Memory B cell (primary cell): ENCODE data around the gene PET100.
"Not testable (repeated sequence)": the region's sequence is repeated elsewhere in the genome, so short reads cannot be mapped to it uniquely, and the experiment has no call there.

ENCODE experiments used
- ATAC-seq: fragments of 150-1000 bp; cut with Tn5 transposase; 2 replicates; pipeline ENCODE4 v1.10.0; 2021; ENCODE audit warnings: low read depth, mild to moderate bottlenecking, moderate library complexity
- DNase-seq, 2 donors: peaks; one replicate each; pipeline ENCODE4 v3.0.0; 2022; ENCODE audit warnings: low spot score in 2 of 2
- H3K27ac Mint-ChIP-seq: one replicate; pipeline ENCODE4 v1.8.0; 2022; ENCODE audit warnings: mild to moderate bottlenecking, moderate library complexity, mixed read lengths
- H3K27me3 Mint-ChIP-seq: one replicate; pipeline ENCODE4 v1.8.0; 2022; ENCODE audit warnings: mixed read lengths
- H3K36me3 Mint-ChIP-seq: one replicate; pipeline ENCODE4 v1.8.0; 2022; ENCODE audit warnings: mild to moderate bottlenecking, mixed read lengths
- H3K4me1 Mint-ChIP-seq: one replicate; pipeline ENCODE4 v1.8.0; 2022; ENCODE audit warnings: mixed read lengths
- H3K4me3 Mint-ChIP-seq: one replicate; pipeline ENCODE4 v1.8.0; 2022; ENCODE audit warnings: mild to moderate bottlenecking, moderate library complexity, mixed read lengths
- H3K9me3 Mint-ChIP-seq: one replicate; pipeline ENCODE4 v1.8.0; 2022; ENCODE audit warnings: mixed read lengths

PET100 gene

GRCh38 chr19:7635670-7636069 is 6.1 kb downstream of the PET100 start:
- no peaks in the 10 kb centered on the region for H3K27me3 Mint-ChIP-seq
- ATAC-seq (no peak), DNase-seq (no peak)
- H3K9me3 Mint-ChIP-seq: peaks cover 1% of the 10 kb centered on the region
- peak overlapping the region; percentile 46 for H3K4me3 Mint-ChIP-seq
- H3K4me1 Mint-ChIP-seq: peaks cover 26% of the 10 kb centered on the region
- H3K36me3 Mint-ChIP-seq: peaks cover 16% of the 10 kb centered on the region
- no peak overlapping the region for H3K27ac Mint-ChIP-seq

GRCh38 chr19:7636317-7636690 is 6.7 kb downstream of the PET100 start:
- H3K4me3 Mint-ChIP-seq: peak overlapping the region; percentile 91
- H3K27me3 Mint-ChIP-seq: no peaks in the 10 kb centered on the region
- H3K9me3 Mint-ChIP-seq: peaks cover 1% of the 10 kb centered on the region
- peaks cover 16% of the 10 kb centered on the region for H3K36me3 Mint-ChIP-seq
- DNase-seq (no peak), ATAC-seq (no peak)
- H3K27ac Mint-ChIP-seq: peak overlapping the region; percentile 97
- peaks cover 26% of the 10 kb centered on the region for H3K4me1 Mint-ChIP-seq

GRCh38 chr19:7636691-7637373 is 7.2 kb downstream of the PET100 start, which contains the start of gene STXBP2:
Gene STXBP2, plus strand, starts transcription at chr19:7637110. Its CDS starts 40 bp downstream, at chr19:7637150.
- DNase-seq: peak; percentile 93
- Mint-ChIP-seq H3K9me3 (peaks cover 1% of the 10 kb centered on the region), H3K36me3 (peaks cover 16% of the 10 kb centered on the region), H3K4me3 (peak within 1 kb of the TSS; percentile 91), H3K27me3 (no peaks in the 10 kb centered on the region), H3K27ac (peak within 1 kb of the TSS; percentile 97), H3K4me1 (peaks cover 26% of the 10 kb centered on the region)
- peak; percentile 97 for ATAC-seq

GRCh38 chr19:7637374-7638256 is 8.0 kb downstream of the PET100 start:
- ATAC-seq (peak; percentile 16), DNase-seq (no peak)
- H3K36me3 Mint-ChIP-seq: peaks cover 14% of the 10 kb centered on the region
- H3K27ac Mint-ChIP-seq: peak overlapping the region; percentile 97
- peaks cover 26% of the 10 kb centered on the region for H3K4me1 Mint-ChIP-seq
- H3K27me3 Mint-ChIP-seq: no peaks in the 10 kb centered on the region
- H3K9me3 Mint-ChIP-seq: peaks cover 1% of the 10 kb centered on the region
- peak overlapping the region; percentile 91 for H3K4me3 Mint-ChIP-seq

GRCh38 chr19:7638802-7639465 is 9.3 kb downstream of the PET100 start:
- peak overlapping the region; percentile 32 for H3K4me3 Mint-ChIP-seq
- no peak overlapping the region for H3K27ac Mint-ChIP-seq
- no peaks in the 10 kb centered on the region for H3K27me3 Mint-ChIP-seq
- ATAC-seq: no peak
- H3K4me1 Mint-ChIP-seq: peaks cover 29% of the 10 kb centered on the region
- peaks cover 11% of the 10 kb centered on the region for H3K36me3 Mint-ChIP-seq
- DNase-seq: no peak
- peaks cover 1% of the 10 kb centered on the region for H3K9me3 Mint-ChIP-seq

- H3K36me3 Mint-ChIP-seq: peaks cover 12% of the 10 kb centered on the region
- H3K9me3 Mint-ChIP-seq: peaks cover 1% of the 10 kb centered on the region
- no peak overlapping the region for H3K4me3 Mint-ChIP-seq
- ATAC-seq (no peak), DNase-seq (no peak)
- no peaks in the 10 kb centered on the region for H3K27me3 Mint-ChIP-seq
- H3K4me1 Mint-ChIP-seq: peaks cover 26% of the 10 kb centered on the region
- no peak overlapping the region for H3K27ac Mint-ChIP-seq
Observed at GRCh38 chr19:7639863-7640348, 10.3 kb downstream of the PET100 start.

- Mint-ChIP-seq H3K36me3 (peaks cover 15% of the 10 kb centered on the region), H3K27ac (no peak overlapping the region), H3K4me3 (no peak overlapping the region), H3K9me3 (peaks cover 1% of the 10 kb centered on the region), H3K4me1 (peaks cover 27% of the 10 kb centered on the region), H3K27me3 (no peaks in the 10 kb centered on the region)
- ATAC-seq: no peak
- no peak for DNase-seq
Observed at GRCh38 chr19:7640803-7641202, 11.2 kb downstream of the PET100 start.

GRCh38 chr19:7641290-7642276 is 12.0 kb downstream of the PET100 start:
- peaks cover 1% of the 10 kb centered on the region for H3K9me3 Mint-ChIP-seq
- ATAC-seq (no peak), DNase-seq (no peak)
- H3K4me3 Mint-ChIP-seq: no peak overlapping the region
- no peaks in the 10 kb centered on the region for H3K27me3 Mint-ChIP-seq
- H3K4me1 Mint-ChIP-seq: peaks cover 25% of the 10 kb centered on the region
- peaks cover 18% of the 10 kb centered on the region for H3K36me3 Mint-ChIP-seq
- no peak overlapping the region for H3K27ac Mint-ChIP-seq

GRCh38 chr19:7642295-7643030 is 12.9 kb downstream of the PET100 start:
- H3K36me3 Mint-ChIP-seq: peaks cover 18% of the 10 kb centered on the region
- H3K9me3 Mint-ChIP-seq: peaks cover 1% of the 10 kb centered on the region
- H3K27ac Mint-ChIP-seq: no peak overlapping the region
- peaks cover 21% of the 10 kb centered on the region for H3K4me1 Mint-ChIP-seq
- ATAC-seq (no peak), DNase-seq (no peak)
- no peaks in the 10 kb centered on the region for H3K27me3 Mint-ChIP-seq
- no peak overlapping the region for H3K4me3 Mint-ChIP-seq

- H3K36me3 Mint-ChIP-seq: peaks cover 20% of the 10 kb centered on the region
- H3K9me3 Mint-ChIP-seq: peaks cover 1% of the 10 kb centered on the region
- DNase-seq (no peak), ATAC-seq (no peak)
- H3K4me3 Mint-ChIP-seq: no peak overlapping the region
- H3K4me1 Mint-ChIP-seq: peaks cover 21% of the 10 kb centered on the region
- no peak overlapping the region for H3K27ac Mint-ChIP-seq
- H3K27me3 Mint-ChIP-seq: no peaks in the 10 kb centered on the region
Observed at GRCh38 chr19:7643031-7643415, 13.4 kb downstream of the PET100 start.

- H3K4me1 Mint-ChIP-seq: peaks cover 19% of the 10 kb centered on the region
- not testable (repeated sequence) for H3K9me3 Mint-ChIP-seq, DNase-seq, H3K27ac Mint-ChIP-seq, ATAC-seq, H3K4me3 Mint-ChIP-seq, H3K27me3 Mint-ChIP-seq
- peaks cover 20% of the 10 kb centered on the region for H3K36me3 Mint-ChIP-seq
Observed at GRCh38 chr19:7643629-7644549, 14.3 kb downstream of the PET100 start.

GRCh38 chr19:7644550-7644877 is 14.9 kb downstream of the PET100 start:
- Mint-ChIP-seq H3K4me3 (no peak overlapping the region), H3K27me3 (no peaks in the 10 kb centered on the region), H3K27ac (no peak overlapping the region), H3K4me1 (peaks cover 17% of the 10 kb centered on the region), H3K36me3 (peaks cover 20% of the 10 kb centered on the region), H3K9me3 (peaks cover 1% of the 10 kb centered on the region)
- DNase-seq: no peak
- ATAC-seq: no peak
